GM19455 (cell line): ENCODE data around the gene PHKG2.
"Not testable (repeated sequence)": the region's sequence is repeated elsewhere in the genome, so short reads cannot be mapped to it uniquely, and the experiment has no call there.

ENCODE experiments used
- ATAC-seq: cut with Tn5 transposase; IDR thresholded peaks from one replicate; pipeline ENCODE4 v1.9.1; 2021; ENCODE audit not compliant: unreplicated experiment

PHKG2 gene

GRCh38 chr16:30747799-30748633 lies at the start of gene PHKG2:
Gene PHKG2, plus strand, starts transcription at chr16:30748425. Its CDS starts 396 bp downstream, at chr16:30748821.
- peak; percentile 92 for ATAC-seq

GRCh38 chr16:30698816-30699614 lies 49.2 kb upstream of the PHKG2 start, which contains the start of gene SRCAP:
Gene SRCAP, plus strand, starts transcription at chr16:30699171. Its CDS starts 1,654 bp downstream, at chr16:30700825.
- peak; percentile 35 for ATAC-seq

GRCh38 chr16:30699615-30700099 lies 48.6 kb upstream of the PHKG2 start:
- ATAC-seq, result no peak

GRCh38 chr16:30700491-30700890 lies 47.7 kb upstream of the PHKG2 start:
- ATAC-seq, result no peak

- ATAC-seq, result no peak
Observed at GRCh38 chr16:30700971-30701370, 47.3 kb upstream of the PHKG2 start.

GRCh38 chr16:30703071-30703470 lies 45.2 kb upstream of the PHKG2 start:
- not testable (repeated sequence) for ATAC-seq

- no peak for ATAC-seq
Observed at GRCh38 chr16:30703971-30704370, 44.3 kb upstream of the PHKG2 start.

- ATAC-seq, result no peak
Observed at GRCh38 chr16:30706046-30706445, 42.2 kb upstream of the PHKG2 start.

- ATAC-seq, result no peak
Observed at GRCh38 chr16:30710971-30711370, 37.3 kb upstream of the PHKG2 start.

GRCh38 chr16:30711712-30712111 lies 36.5 kb upstream of the PHKG2 start:
- ATAC-seq, result no peak

- no peak for ATAC-seq
Observed at GRCh38 chr16:30715750-30716445, 32.3 kb upstream of the PHKG2 start.

GRCh38 chr16:30720086-30720485 lies 28.1 kb upstream of the PHKG2 start:
- ATAC-seq, result no peak

- ATAC-seq, result no peak
Observed at GRCh38 chr16:30720694-30721093, 27.5 kb upstream of the PHKG2 start.

- ATAC-seq, result no peak
Observed at GRCh38 chr16:30721167-30721566, 27.1 kb upstream of the PHKG2 start.

- no peak for ATAC-seq
Observed at GRCh38 chr16:30721606-30722005, 26.6 kb upstream of the PHKG2 start.

GRCh38 chr16:30722443-30722842 lies 25.8 kb upstream of the PHKG2 start:
- no peak for ATAC-seq

- ATAC-seq, result no peak
Observed at GRCh38 chr16:30722916-30723315, 25.3 kb upstream of the PHKG2 start.

GRCh38 chr16:30723725-30724355 lies 24.4 kb upstream of the PHKG2 start:
- ATAC-seq, result no peak

- no peak for ATAC-seq
Observed at GRCh38 chr16:30724641-30725417, 23.4 kb upstream of the PHKG2 start.

- ATAC-seq, result no peak
Observed at GRCh38 chr16:30725418-30725792, 22.8 kb upstream of the PHKG2 start.
